ENCODE measurements around the gene PBX3. TPM values are rescaled to one million over a fixed set of nuclear protein-coding genes. Genes with fewer than 3 reads are reported as not detected.

PBX3 gene
- total RNA-seq, 1 donor: 27.6 TPM

GRCh38 chr9:125987420-125987819 is 240.2 kb downstream of the PBX3 start:
- no peak for DNase-seq (ENCODE audit: low read depth)
- no peak overlapping the region for H3K4me3 ChIP-seq (ENCODE audit: low read depth, low read length)
- no peak for TF ChIP-seq CTCF (IDR thresholded peaks at IDR 0.05; ENCODE audit: insufficient read depth, low read depth, low read length)

- no peak for DNase-seq (ENCODE audit: low read depth)
- TF ChIP-seq CTCF (IDR thresholded peaks at IDR 0.05; ENCODE audit: insufficient read depth, low read depth, low read length): no peak
- no peak overlapping the region for H3K4me3 ChIP-seq (ENCODE audit: low read depth, low read length)
These were observed 241.4 kb downstream of the PBX3 start for GRCh38 chr9:125988479-125989050.

GRCh38 chr9:125989090-125989501 is 241.9 kb downstream of the PBX3 start:
- H3K4me3 ChIP-seq (ENCODE audit: low read depth, low read length): no peak overlapping the region
- DNase-seq (ENCODE audit: low read depth): no peak
- TF ChIP-seq CTCF (IDR thresholded peaks at IDR 0.05; ENCODE audit: insufficient read depth, low read depth, low read length): no peak

- no peak for DNase-seq (ENCODE audit: low read depth)
- TF ChIP-seq CTCF (IDR thresholded peaks at IDR 0.05; ENCODE audit: insufficient read depth, low read depth, low read length): no peak
- no peak overlapping the region for H3K4me3 ChIP-seq (ENCODE audit: low read depth, low read length)
These were observed 242.5 kb downstream of the PBX3 start for GRCh38 chr9:125989524-125990180.

- TF ChIP-seq CTCF (IDR thresholded peaks at IDR 0.05; ENCODE audit: insufficient read depth, low read depth, low read length): no peak
- H3K4me3 ChIP-seq (ENCODE audit: low read depth, low read length): no peak overlapping the region
- DNase-seq (ENCODE audit: low read depth): no peak
These were observed 243.1 kb downstream of the PBX3 start for GRCh38 chr9:125990186-125990792.

GRCh38 chr9:125990793-125991220 is 243.6 kb downstream of the PBX3 start:
- DNase-seq (ENCODE audit: low read depth): no peak
- no peak for TF ChIP-seq CTCF (IDR thresholded peaks at IDR 0.05; ENCODE audit: insufficient read depth, low read depth, low read length)

More at GRCh38 chr9:125990793-125991220, 243.6 kb downstream of the PBX3 start:
- H3K4me3 ChIP-seq (ENCODE audit: low read depth, low read length): no peak overlapping the region
